HAP-1 (cell line): ENCODE data around the gene ASB16.

ENCODE experiments used
- DNase-seq, 2 experiments: peaks; one replicate each; pipeline ENCODE4 v3.0.0-alpha.2; 2016 to 2020; ENCODE audit warnings: low spot score in 2 of 2
- H3K27me3 ChIP-seq: fragments of 250-450 bp; sonication (Bioruptor Pico); 2 replicates; pipeline ENCODE4 v1.5.1; 2020; ENCODE audit warnings: low read depth, mild to moderate bottlenecking, moderate library complexity
- H3K36me3 ChIP-seq: fragments of 250-450 bp; sonication (Bioruptor Pico); replicated peaks from 2 replicates; pipeline ENCODE4 v1.5.1; 2020; ENCODE audit warnings: mild to moderate bottlenecking
- H3K4me1 ChIP-seq: fragments of 250-450 bp; sonication (Bioruptor Pico); 2 replicates; pipeline ENCODE4 v1.5.1; 2020; ENCODE audit warnings: mild to moderate bottlenecking
- H3K4me3 ChIP-seq: fragments of 250-450 bp; sonication (Bioruptor Pico); 2 replicates; pipeline ENCODE4 v1.5.1; 2020; ENCODE audit warnings: mild to moderate bottlenecking, moderate library complexity
- H3K9me3 ChIP-seq: fragments of 250-450 bp; sonication (Bioruptor Pico); 2 replicates; pipeline ENCODE4 v1.5.1; 2020; ENCODE audit warnings: mild to moderate bottlenecking, moderate library complexity
- in situ Hi-C: fragments of 300-500 bp; cut with MboI; formaldehyde crosslinking; loops from 3 replicates; pipeline ENCODE4 v1.14.3; 2020; ENCODE audit warnings: low sequenced_read_pairs, inconsistent platforms, mixed read lengths

ASB16 gene

GRCh38 chr17:44214230-44214494 is 43.7 kb downstream of the ASB16 start:
- no peak for DNase-seq
- Histone ChIP-seq H3K27me3 (no peaks in the 10 kb centered on the region), H3K36me3 (peaks cover 67% of the 10 kb centered on the region), H3K4me1 (peaks cover 7% of the 10 kb centered on the region), H3K4me3 (no peak overlapping the region), H3K9me3 (no peaks in the 10 kb centered on the region)
- in situ Hi-C loops, result loop anchor here (5.0 kb wide), 1 partner anchor 113 kb away; no protein-coding TSS in a partner anchor

DNA sequence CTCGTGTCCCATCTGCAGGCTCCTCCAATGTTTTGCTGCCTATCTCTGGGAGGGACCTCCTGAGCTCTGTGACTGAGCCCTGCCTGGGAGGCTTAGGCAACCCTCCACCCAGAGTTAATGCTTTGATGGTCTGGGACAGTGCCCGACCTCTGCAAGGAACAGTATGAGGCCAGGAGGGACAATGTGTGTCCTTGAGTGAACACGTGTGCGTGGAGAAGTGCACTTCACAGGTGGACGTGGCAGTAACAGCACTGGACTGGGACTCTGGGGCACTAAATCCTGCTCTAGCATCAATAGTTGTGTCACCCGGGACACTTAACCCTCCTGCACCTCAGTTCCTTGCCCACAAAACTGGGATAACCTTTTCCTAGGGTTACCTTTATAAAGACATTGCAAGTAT is 44.4 kb downstream of the ASB16 start:
- Histone ChIP-seq H3K36me3 (peaks cover 60% of the 10 kb centered on the region), H3K4me1 (peaks cover 7% of the 10 kb centered on the region), H3K27me3 (no peaks in the 10 kb centered on the region), H3K4me3 (no peak overlapping the region), H3K9me3 (no peaks in the 10 kb centered on the region)
- DNase-seq, result no peak
- in situ Hi-C loops, result loop anchor here (5.0 kb wide), 1 partner anchor 112 kb away; no protein-coding TSS in a partner anchor

GRCh38 chr17:44216173-44216572 is 45.7 kb downstream of the ASB16 start:
- peaks cover 47% of the 10 kb centered on the region for H3K36me3 ChIP-seq
- DNase-seq, result no peak
- H3K4me3 ChIP-seq, result no peak overlapping the region; the same call in 1 of the 2 replicates
- H3K9me3 ChIP-seq, result no peaks in the 10 kb centered on the region
- no peaks in the 10 kb centered on the region for H3K27me3 ChIP-seq
- peaks cover 5% of the 10 kb centered on the region; the same call in 1 of the 2 replicates for H3K4me1 ChIP-seq
- in situ Hi-C loops, result no loop called here

- Histone ChIP-seq H3K36me3 (peaks cover 42% of the 10 kb centered on the region), H3K4me1 (peaks cover 5% of the 10 kb centered on the region), H3K4me3 (peak overlapping the region; percentile 54; the same call in 1 of the 2 replicates), H3K27me3 (no peaks in the 10 kb centered on the region), H3K9me3 (no peaks in the 10 kb centered on the region)
- no peak for DNase-seq
- in situ Hi-C loops, result no loop called here
Observed at GRCh38 chr17:44216694-44217093, 46.2 kb downstream of the ASB16 start.

DNA sequence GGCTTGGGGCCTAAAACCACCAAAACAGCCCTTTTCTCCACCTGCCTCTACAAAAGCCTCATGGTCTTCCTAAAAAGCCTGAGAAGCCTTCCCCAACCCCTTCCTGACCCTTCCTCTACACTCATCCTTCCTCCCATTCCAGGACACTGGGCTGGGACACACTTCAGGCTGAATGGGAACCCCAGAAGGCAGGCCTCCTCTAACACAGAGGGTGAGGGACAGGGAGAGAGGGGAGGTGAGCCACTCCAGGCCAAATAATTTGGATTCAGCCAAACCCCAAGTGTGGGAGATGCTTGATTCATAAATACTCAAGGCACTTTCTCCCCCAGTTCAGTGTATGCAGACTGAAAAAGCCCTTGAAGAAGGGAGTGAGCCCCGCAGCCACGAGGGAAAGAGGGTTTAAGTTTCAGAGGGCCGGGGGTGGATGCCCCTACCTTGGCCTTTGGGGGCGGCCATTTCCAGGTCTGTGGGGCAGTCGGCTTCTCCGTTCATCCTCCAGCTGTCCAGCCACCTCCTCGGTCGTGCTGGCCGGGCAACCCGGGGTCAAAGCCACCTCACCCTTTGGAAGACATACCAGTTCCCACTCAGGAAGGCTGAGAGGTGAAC is 47.3 kb downstream of the ASB16 start:
- H3K36me3 ChIP-seq, result peaks cover 40% of the 10 kb centered on the region
- in situ Hi-C loops, result no loop called here
- peaks cover 10% of the 10 kb centered on the region for H3K4me1 ChIP-seq
- DNase-seq, result no peak
- no peaks in the 10 kb centered on the region for H3K27me3 ChIP-seq
- peak overlapping the region; percentile 54 for H3K4me3 ChIP-seq
- no peaks in the 10 kb centered on the region for H3K9me3 ChIP-seq

- H3K27me3 ChIP-seq, result no peaks in the 10 kb centered on the region
- peaks cover 34% of the 10 kb centered on the region for H3K36me3 ChIP-seq
- H3K4me1 ChIP-seq, result peaks cover 10% of the 10 kb centered on the region
- DNase-seq, result peak; percentile 82 to 89
- no peaks in the 10 kb centered on the region for H3K9me3 ChIP-seq
- H3K4me3 ChIP-seq, result peak overlapping the region; percentile 54
- in situ Hi-C loops, result no loop called here
Observed at GRCh38 chr17:44218344-44219107, 48.0 kb downstream of the ASB16 start.

- in situ Hi-C loops, result no loop called here
- peaks cover 27% of the 10 kb centered on the region for H3K36me3 ChIP-seq
- peak overlapping the region; percentile 46 for H3K4me3 ChIP-seq
- H3K4me1 ChIP-seq, result peaks cover 10% of the 10 kb centered on the region
- no peaks in the 10 kb centered on the region for H3K9me3 ChIP-seq
- peak in 1 of 2 experiments; percentile 56 for DNase-seq
- no peaks in the 10 kb centered on the region for H3K27me3 ChIP-seq
Observed at GRCh38 chr17:44219108-44219615, 48.7 kb downstream of the ASB16 start.

GRCh38 chr17:44219616-44220212 is 49.2 kb downstream of the ASB16 start, which contains the start of gene UBTF:
TSS of gene UBTF (minus strand) at chr17:44219675. CDS start at chr17:44218229, 1,446 bp downstream.
- in situ Hi-C loops, result no loop called here
- peak; percentile 48 to 83 for DNase-seq

GRCh38 chr17:44220213-44221083 is 49.9 kb downstream of the ASB16 start:
- in situ Hi-C loops, result no loop called here

More at GRCh38 chr17:44219616-44220212, 49.2 kb downstream of the ASB16 start, which contains the start of gene UBTF:
- Histone ChIP-seq H3K27me3 (no peaks in the 10 kb centered on the region), H3K4me3 (peak within 1 kb of the TSS; percentile 76), H3K36me3 (peaks cover 22% of the 10 kb centered on the region), H3K4me1 (peaks cover 10% of the 10 kb centered on the region), H3K9me3 (no peaks in the 10 kb centered on the region)

DNA sequence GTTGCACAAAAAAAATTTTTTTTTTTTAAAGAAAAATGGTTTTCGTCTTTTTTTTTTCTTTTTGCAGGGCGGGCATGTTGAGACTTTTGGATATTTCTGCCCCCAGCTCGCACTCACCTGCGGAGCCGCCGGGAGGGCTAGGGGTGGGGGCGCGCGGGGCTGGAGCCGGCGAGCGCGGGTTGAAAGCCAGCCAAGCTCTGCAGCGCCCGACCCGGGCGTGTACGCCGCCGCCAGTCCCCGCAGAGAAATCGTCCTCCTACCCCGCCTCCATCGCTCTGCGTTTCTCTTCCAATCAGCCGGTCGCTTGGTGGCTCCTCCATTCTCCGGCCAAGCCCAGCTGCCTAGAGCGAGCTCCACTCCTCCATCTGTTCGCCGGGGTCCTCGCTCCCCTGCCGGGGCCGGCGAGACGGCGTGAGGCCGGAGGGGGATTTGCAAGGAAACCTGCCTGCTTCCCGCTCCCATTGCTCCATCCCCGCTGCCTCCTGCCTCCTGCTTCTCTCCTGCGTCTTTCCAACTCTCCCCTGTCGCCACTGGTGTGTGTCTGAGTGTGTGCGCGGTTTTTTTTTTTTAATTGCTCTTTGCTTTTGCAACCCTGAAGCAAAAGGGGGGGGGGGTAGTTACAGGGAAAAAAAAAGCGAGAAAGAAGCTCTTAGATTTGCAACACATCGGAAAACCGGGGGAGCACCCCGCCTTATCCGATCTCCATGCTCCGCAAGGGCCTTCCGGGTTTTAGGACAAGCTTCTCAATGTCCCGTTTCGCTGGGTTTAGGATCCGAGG is 50.8 kb downstream of the ASB16 start:
- H3K9me3 ChIP-seq, result no peaks in the 10 kb centered on the region
- H3K4me3 ChIP-seq, result peak overlapping the region; percentile 76
- DNase-seq, result peak; percentile 65 to 84
- H3K27me3 ChIP-seq, result no peaks in the 10 kb centered on the region
- H3K36me3 ChIP-seq, result peaks cover 6% of the 10 kb centered on the region
- in situ Hi-C loops, result no loop called here
- H3K4me1 ChIP-seq, result peaks cover 10% of the 10 kb centered on the region

More at GRCh38 chr17:44220213-44221083, 49.9 kb downstream of the ASB16 start:
- Histone ChIP-seq H3K4me1 (peaks cover 10% of the 10 kb centered on the region), H3K9me3 (no peaks in the 10 kb centered on the region), H3K27me3 (no peaks in the 10 kb centered on the region), H3K4me3 (peak overlapping the region; percentile 76), H3K36me3 (peaks cover 14% of the 10 kb centered on the region)
- peak; percentile 24 to 41 for DNase-seq

- H3K4me3 ChIP-seq, result peak overlapping the region; percentile 76
- H3K27me3 ChIP-seq, result no peaks in the 10 kb centered on the region
- H3K4me1 ChIP-seq, result peaks cover 10% of the 10 kb centered on the region
- H3K36me3 ChIP-seq, result peaks cover 1% of the 10 kb centered on the region
- in situ Hi-C loops, result no loop called here
- DNase-seq, result no peak
- H3K9me3 ChIP-seq, result no peaks in the 10 kb centered on the region
Observed at GRCh38 chr17:44221862-44222111, 51.3 kb downstream of the ASB16 start.

- H3K4me1 ChIP-seq, result peaks cover 7% of the 10 kb centered on the region
- in situ Hi-C loops, result no loop called here
- H3K9me3 ChIP-seq, result no peaks in the 10 kb centered on the region
- peak; percentile 76 to 80 for DNase-seq
- no peaks in the 10 kb centered on the region for H3K27me3 ChIP-seq
- no peaks in the 10 kb centered on the region; the same call in 1 of the 2 replicates for H3K36me3 ChIP-seq
- H3K4me3 ChIP-seq, result peak overlapping the region; percentile 76
Observed at GRCh38 chr17:44222112-44222869, 51.8 kb downstream of the ASB16 start.
